CD4-positive, alpha-beta T cell (primary cell): ENCODE results near the gene PGD. TPM values are rescaled to one million over a fixed set of nuclear protein-coding genes. Genes with fewer than 3 reads are reported as not detected.
"Not testable (repeated sequence)": the region's sequence is repeated elsewhere in the genome, so short reads cannot be mapped to it uniquely, and the experiment has no call there.

ENCODE experiments used
- ATAC-seq: fragments of 200-7000 bp; cut with Tn5 transposase; one replicate; pipeline ENCODE4 v1.10.0; 2022; ENCODE audit warnings: mild to moderate bottlenecking; ENCODE audit not compliant: poor library complexity
- CTCF ChIA-PET: fragments of 350-600 bp; sonication (Branson Sonifier 250); formaldehyde crosslinking; loops from one replicate; lab custom pipeline; 2021; ENCODE audit warnings: antibody characterized with exemption, inconsistent platforms; lab: Charles Lee
- POLR2A ChIA-PET: fragments of 350-600 bp; sonication (Branson Sonifier 250); formaldehyde crosslinking; loops from one replicate; lab custom pipeline; 2021; ENCODE audit warnings: antibody characterized with exemption, inconsistent platforms; lab: Charles Lee
- DNase-seq, 14 experiments: peaks; one replicate each; pipeline ENCODE4 v3.0.0-alpha.2; 2013 to 2020; ENCODE audit warnings: mixed read lengths in 2 of 14
- H3K27ac ChIP-seq, 2 donors: one replicate each; pipeline versions ENCODE4 v1.5.1 to v1.7.0; 2013; ENCODE audit warnings: low read length in 2 of 2, low read depth in 1 of 2, mild to moderate bottlenecking in 1 of 2
- H3K27me3 ChIP-seq, 2 experiments: 1 replicate in 1 of 2; 2 replicates in 1 of 2; pipeline versions ENCODE4 v1.6.1 to v1.7.0; 2013; ENCODE audit warnings: low read length in 2 of 2, control low read depth in 1 of 2, mild to moderate bottlenecking in 1 of 2, moderate library complexity in 1 of 2; ENCODE audit not compliant: insufficient read depth in 2 of 2, control insufficient read depth in 1 of 2
- H3K36me3 ChIP-seq: one replicate; pipeline ENCODE4 v1.6.1; 2013; ENCODE audit warnings: low read length, control low read depth; ENCODE audit not compliant: insufficient read depth
- H3K4me1 ChIP-seq: one replicate; pipeline ENCODE4 v1.6.1; 2013; ENCODE audit warnings: low read length, control low read depth; ENCODE audit not compliant: insufficient read depth
- H3K4me3 ChIP-seq: one replicate; pipeline ENCODE4 v1.5.1; 2013; ENCODE audit warnings: mild to moderate bottlenecking, low read length, moderate library complexity
- H3K9me3 ChIP-seq, 2 experiments: 1 replicate in 1 of 2; 2 replicates in 1 of 2; pipeline versions ENCODE4 v1.6.1 to v1.7.0; 2013; ENCODE audit warnings: low read length in 2 of 2, mild to moderate bottlenecking in 2 of 2, control low read depth in 1 of 2, moderate library complexity in 1 of 2; ENCODE audit not compliant: control insufficient read depth in 1 of 2, insufficient read depth in 1 of 2
- H3K27ac Mint-ChIP-seq: one replicate; pipeline ENCODE4 v1.8.0; 2020; ENCODE audit warnings: mixed read lengths
- H3K27me3 Mint-ChIP-seq: one replicate; pipeline ENCODE4 v1.8.0; 2021; ENCODE audit warnings: mixed read lengths
- H3K36me3 Mint-ChIP-seq: one replicate; pipeline ENCODE4 v1.8.0; 2021; ENCODE audit warnings: low read depth, mixed read lengths
- H3K4me1 Mint-ChIP-seq: one replicate; pipeline ENCODE4 v1.8.0; 2021; ENCODE audit warnings: low read depth, mixed read lengths
- H3K4me3 Mint-ChIP-seq: one replicate; pipeline ENCODE4 v1.8.0; 2020; ENCODE audit warnings: mild to moderate bottlenecking, mixed read lengths
- H3K9me3 Mint-ChIP-seq: one replicate; pipeline ENCODE4 v1.8.0; 2020; ENCODE audit warnings: mixed read lengths
- intact Hi-C, 2 experiments: fragments of 100-400 bp; cut with DNase I in 1 of 2; cut with micrococcal nuclease in 1 of 2; formaldehyde crosslinking; loops; one replicate each; pipeline versions ENCODE4 v1.15.1 to v1.9.0; 2023 to 2025; cut with DNase I, micrococcal nuclease
- total RNA-seq, 174 experiments: library from RNA in 2 of 174; stranded (reverse) in 2 of 174; gene quantifications; one replicate each; pipeline ENCODE4 v1.2.3 and lab custom pipeline; 2021 to 2026
- TF ChIP-seq, protein P1 (sequence below): fragments of 200-600 bp; IDR thresholded peaks from one replicate; pipeline ENCODE4 v1.8.0; 2022; ENCODE audit warnings: antibody characterized with exemption, mild to moderate bottlenecking

Gene PGD
- total RNA-seq, 2 experiments from 2014 or later, result 16.7 to 17.4 TPM

DNA sequence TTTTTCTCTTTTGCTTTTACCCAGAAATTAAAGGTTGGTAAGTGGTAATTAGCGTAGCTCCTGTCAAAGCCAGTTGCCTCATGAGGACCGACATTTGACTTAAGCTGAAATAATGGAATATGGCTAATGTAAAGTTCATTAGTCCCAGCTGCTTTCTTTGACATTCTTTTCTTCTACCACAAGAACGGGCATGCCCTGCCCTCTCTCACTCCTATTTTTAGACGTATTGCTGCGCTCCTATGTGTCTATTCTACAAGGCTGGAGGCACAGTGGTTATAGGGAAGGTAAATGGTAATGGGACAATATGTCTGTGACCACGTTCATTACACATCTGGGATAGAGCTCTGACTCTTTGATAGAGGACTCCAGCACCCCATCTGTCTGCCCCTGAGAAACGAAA is 57.8 kb downstream of the PGD start:
- TF ChIP-seq, protein P1, sequence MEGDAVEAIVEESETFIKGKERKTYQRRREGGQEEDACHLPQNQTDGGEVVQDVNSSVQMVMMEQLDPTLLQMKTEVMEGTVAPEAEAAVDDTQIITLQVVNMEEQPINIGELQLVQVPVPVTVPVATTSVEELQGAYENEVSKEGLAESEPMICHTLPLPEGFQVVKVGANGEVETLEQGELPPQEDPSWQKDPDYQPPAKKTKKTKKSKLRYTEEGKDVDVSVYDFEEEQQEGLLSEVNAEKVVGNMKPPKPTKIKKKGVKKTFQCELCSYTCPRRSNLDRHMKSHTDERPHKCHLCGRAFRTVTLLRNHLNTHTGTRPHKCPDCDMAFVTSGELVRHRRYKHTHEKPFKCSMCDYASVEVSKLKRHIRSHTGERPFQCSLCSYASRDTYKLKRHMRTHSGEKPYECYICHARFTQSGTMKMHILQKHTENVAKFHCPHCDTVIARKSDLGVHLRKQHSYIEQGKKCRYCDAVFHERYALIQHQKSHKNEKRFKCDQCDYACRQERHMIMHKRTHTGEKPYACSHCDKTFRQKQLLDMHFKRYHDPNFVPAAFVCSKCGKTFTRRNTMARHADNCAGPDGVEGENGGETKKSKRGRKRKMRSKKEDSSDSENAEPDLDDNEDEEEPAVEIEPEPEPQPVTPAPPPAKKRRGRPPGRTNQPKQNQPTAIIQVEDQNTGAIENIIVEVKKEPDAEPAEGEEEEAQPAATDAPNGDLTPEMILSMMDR, result no peak
- CTCF ChIA-PET, result interaction anchor here (0.6 kb wide), 1 partner anchor 41 kb away, joined by 3 read pairs; no protein-coding TSS in a partner anchor
- no peaks in the 10 kb centered on the region for H3K27me3 Mint-ChIP-seq
- DNase-seq (no peak), ATAC-seq (no peak)
- POLR2A ChIA-PET, result no interaction called here
- H3K9me3 Mint-ChIP-seq, result no peaks in the 10 kb centered on the region
- no peak overlapping the region for H3K4me3 ChIP-seq
- H3K27me3 ChIP-seq, result no peaks in the 10 kb centered on the region
- peaks cover 0 to 10% of the 10 kb centered on the region in 2 experiments for H3K9me3 ChIP-seq
- H3K36me3 Mint-ChIP-seq, result peaks cover 22% of the 10 kb centered on the region
- H3K27ac ChIP-seq, result no peak overlapping the region
- intact Hi-C loops, result no loop called here
- H3K4me1 Mint-ChIP-seq, result peaks cover 3% of the 10 kb centered on the region
- H3K36me3 ChIP-seq, result peaks cover 16% of the 10 kb centered on the region
- no peak overlapping the region for H3K27ac Mint-ChIP-seq
- no peaks in the 10 kb centered on the region for H3K4me1 ChIP-seq
- no peak overlapping the region for H3K4me3 Mint-ChIP-seq

DNA sequence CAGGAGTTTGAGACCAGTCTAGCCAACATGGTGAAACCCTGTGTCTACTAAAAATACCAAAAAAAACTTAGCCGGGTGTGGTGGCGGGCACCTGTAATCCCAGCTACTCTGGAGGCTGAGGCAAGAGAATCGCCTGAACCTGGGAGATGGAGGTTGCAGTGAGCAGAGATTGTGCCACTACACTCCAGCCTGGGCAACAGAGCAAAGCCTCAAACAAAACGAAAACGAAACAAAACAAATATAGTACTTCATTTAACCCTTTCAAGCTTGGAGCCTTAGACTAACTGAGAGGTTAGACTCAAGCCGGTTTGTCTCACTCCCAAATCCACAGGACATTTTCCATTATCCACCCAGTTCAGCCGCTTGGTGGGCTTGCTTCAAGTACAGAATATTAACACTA is 58.6 kb downstream of the PGD start:
- CTCF ChIA-PET, result interaction anchor here (0.9 kb wide), 1 partner anchor 38 kb away, joined by 3 read pairs; no protein-coding TSS in a partner anchor
- H3K4me3 ChIP-seq, ATAC-seq, H3K4me1 ChIP-seq, DNase-seq, H3K9me3 Mint-ChIP-seq, POLR2A ChIA-PET, H3K27ac ChIP-seq, intact Hi-C loops, H3K4me1 Mint-ChIP-seq, H3K27me3 Mint-ChIP-seq, H3K27me3 ChIP-seq, H3K27ac Mint-ChIP-seq, H3K4me3 Mint-ChIP-seq: not testable (repeated sequence)
- Histone ChIP-seq H3K9me3 (peaks cover 0 to 10% of the 10 kb centered on the region in 2 experiments), H3K36me3 (peaks cover 18% of the 10 kb centered on the region)
- peaks cover 30% of the 10 kb centered on the region for H3K36me3 Mint-ChIP-seq

DNA sequence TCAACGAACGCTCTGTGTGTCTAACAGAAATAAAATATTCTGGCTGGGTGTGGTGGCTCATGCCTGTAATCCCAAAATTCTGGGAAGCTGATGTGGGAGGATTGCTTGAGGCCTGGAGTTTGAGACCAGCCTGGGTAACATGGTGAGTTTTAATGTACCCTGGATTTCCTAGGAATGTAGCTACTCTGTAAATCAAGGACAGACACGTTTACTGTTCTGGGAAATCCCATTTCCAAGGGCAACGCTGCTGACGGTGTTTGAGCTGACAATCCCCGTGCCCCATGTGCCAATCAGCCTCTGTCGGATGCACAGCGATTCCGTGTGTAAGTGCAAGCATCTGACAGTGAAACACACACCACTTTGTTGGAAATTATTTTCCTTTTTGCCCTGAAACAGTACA is 59.0 kb downstream of the PGD start:
- no peak for ATAC-seq
- TF ChIP-seq, protein P1, result no peak
- Histone ChIP-seq H3K9me3 (peaks cover 0 to 10% of the 10 kb centered on the region in 2 experiments), H3K27ac (no peak overlapping the region), H3K36me3 (peaks cover 22% of the 10 kb centered on the region), H3K4me1 (no peaks in the 10 kb centered on the region), H3K4me3 (no peak overlapping the region), H3K27me3 (no peaks in the 10 kb centered on the region)
- Mint-ChIP-seq H3K4me3 (no peak overlapping the region), H3K36me3 (peaks cover 34% of the 10 kb centered on the region), H3K4me1 (peaks cover 3% of the 10 kb centered on the region), H3K9me3 (no peaks in the 10 kb centered on the region), H3K27ac (no peak overlapping the region), H3K27me3 (no peaks in the 10 kb centered on the region)
- no peak for DNase-seq
- CTCF ChIA-PET, result interaction anchor here (0.9 kb wide), 1 partner anchor 38 kb away, joined by 3 read pairs; no protein-coding TSS in a partner anchor
- POLR2A ChIA-PET, result interaction anchor here (0.5 kb wide), 1 partner anchor 577 kb away, joined by 3 read pairs; no protein-coding TSS in a partner anchor
- intact Hi-C loops, result no loop called here

DNA sequence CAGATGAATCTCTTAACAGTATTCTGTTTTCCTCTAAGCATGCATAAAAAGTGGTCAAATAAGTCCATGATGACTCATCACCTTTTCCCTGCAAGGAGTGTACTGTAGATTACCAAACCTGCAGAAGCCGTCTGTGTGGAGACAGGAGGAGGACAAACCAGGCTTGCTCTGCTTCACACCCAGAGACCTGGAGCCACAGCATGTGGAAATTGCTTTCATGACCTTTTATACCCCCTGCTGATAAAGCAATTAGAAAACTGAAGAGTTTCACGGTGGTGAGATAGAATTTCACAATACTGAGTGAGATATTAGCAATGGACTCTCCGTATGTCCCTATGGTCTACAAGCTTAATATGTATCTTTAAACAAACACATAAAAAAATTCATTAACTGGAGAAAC is 60.3 kb downstream of the PGD start:
- Mint-ChIP-seq H3K4me3 (no peak overlapping the region), H3K27me3 (no peaks in the 10 kb centered on the region), H3K27ac (no peak overlapping the region), H3K4me1 (peaks cover 3% of the 10 kb centered on the region), H3K36me3 (peaks cover 46% of the 10 kb centered on the region), H3K9me3 (no peaks in the 10 kb centered on the region)
- ATAC-seq (no peak), DNase-seq (no peak)
- intact Hi-C loops, result no loop called here
- Histone ChIP-seq H3K4me1 (no peaks in the 10 kb centered on the region), H3K4me3 (no peak overlapping the region), H3K27me3 (no peaks in the 10 kb centered on the region), H3K9me3 (peaks cover 0 to 10% of the 10 kb centered on the region in 2 experiments), H3K27ac (no peak overlapping the region), H3K36me3 (peaks cover 28% of the 10 kb centered on the region)
- CTCF ChIA-PET, result interaction anchor here (1.2 kb wide), 1 partner anchor 52 kb away, joined by 3 read pairs; no protein-coding TSS in a partner anchor
- POLR2A ChIA-PET, result no interaction called here
- TF ChIP-seq, protein P1, result no peak
